LNCaP clone FGC (cell line): ENCODE results near the gene ADAMTSL3.

ENCODE experiments used
- DNase-seq: peaks from one replicate; pipeline ENCODE4 v3.0.0-alpha.2; 2011; ENCODE audit warnings: low read depth
- H3K4me3 ChIP-seq: 2 replicates; pipeline ENCODE4 v1.5.1; 2011; ENCODE audit warnings: mild to moderate bottlenecking, low read depth, low read length, control low read depth
- CTCF ChIP-seq: IDR thresholded peaks from 2 replicates; pipeline ENCODE4 v1.5.1; 2012; ENCODE audit warnings: mild to moderate bottlenecking; ENCODE audit not compliant: control insufficient read depth, insufficient read depth; ENCODE audit errors: extremely low read depth

The ADAMTSL3 gene

GRCh38 chr15:83655237-83655616 is 1.3 kb downstream of the ADAMTSL3 start:
- TF ChIP-seq CTCF = no peak
- H3K4me3 ChIP-seq = no peak overlapping the region
- no peak for DNase-seq

DNA sequence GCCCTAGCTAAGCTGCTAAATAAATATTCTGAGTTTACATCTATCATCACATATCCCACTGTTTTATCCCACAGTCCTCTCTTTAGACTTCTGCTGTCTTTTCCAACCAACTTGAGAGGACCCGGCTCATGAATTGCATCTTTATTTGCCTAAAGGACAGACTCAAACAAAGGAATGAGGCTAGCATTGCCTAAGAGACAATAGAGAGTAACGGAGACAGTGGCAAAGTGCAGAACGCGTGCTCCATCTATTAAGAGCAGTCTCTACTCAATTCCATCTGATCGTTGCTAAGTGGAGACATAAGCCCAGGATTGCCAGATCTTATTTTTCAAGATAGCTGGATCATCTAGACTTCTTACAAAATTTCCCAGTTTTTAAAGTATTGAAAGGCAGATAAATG is 2.3 kb downstream of the ADAMTSL3 start:
- TF ChIP-seq CTCF = no peak
- DNase-seq = no peak
- H3K4me3 ChIP-seq = no peak overlapping the region

GRCh38 chr15:83656943-83657528 is 3.1 kb downstream of the ADAMTSL3 start:
- H3K4me3 ChIP-seq = no peak overlapping the region
- TF ChIP-seq CTCF = no peak
- peak; percentile 30 for DNase-seq

- no peak overlapping the region for H3K4me3 ChIP-seq
- DNase-seq = no peak
- TF ChIP-seq CTCF = peak; percentile 26; the same call in 1 of the 2 replicates
These were observed 3.6 kb downstream of the ADAMTSL3 start for GRCh38 chr15:83657549-83657948.

DNA sequence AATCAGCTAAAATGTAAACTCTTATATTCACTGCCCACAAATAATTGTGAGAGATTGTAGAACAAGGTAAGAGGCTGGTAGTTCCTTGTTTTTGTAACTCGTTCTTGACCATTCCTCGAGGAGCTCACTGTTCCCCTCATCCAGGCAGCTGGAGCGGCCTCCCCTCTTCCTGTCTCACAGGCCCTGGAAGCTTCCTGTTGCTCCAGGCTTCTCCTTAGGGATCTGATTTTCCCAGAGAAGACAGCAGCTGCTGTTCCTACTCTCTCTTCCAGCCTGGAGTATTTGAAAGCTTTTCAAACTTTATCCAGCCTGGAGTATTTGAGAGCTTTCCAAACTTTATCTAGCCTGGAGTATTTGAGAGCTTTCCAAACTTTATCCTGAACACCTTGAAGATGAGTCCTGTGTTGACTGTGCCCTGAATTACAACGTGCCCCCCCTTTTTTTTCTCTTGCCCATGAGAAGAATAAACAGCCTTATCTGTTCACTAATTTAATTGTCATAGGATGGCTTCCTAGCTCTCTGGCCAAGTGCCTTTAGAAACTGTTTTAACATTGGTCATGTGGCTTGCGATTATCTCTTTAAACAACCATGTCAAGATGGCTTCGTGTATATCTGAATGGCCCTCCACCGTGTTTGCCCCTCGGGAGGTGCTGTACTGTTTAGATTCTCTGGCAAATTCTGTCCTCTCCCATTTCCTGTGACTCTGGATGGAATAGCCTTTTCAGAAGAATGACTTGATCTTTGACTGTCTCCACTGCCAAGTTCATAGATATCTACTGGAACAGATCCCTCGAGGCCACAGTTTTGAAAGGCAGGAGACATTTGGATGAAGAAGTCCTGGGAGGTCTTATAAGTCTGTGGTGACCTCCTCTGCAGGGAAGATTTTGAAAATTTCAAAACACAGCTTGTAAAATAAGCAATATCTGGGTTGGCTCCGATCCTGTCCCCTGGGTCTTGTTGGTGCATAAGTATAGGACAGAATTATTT is 4.8 kb downstream of the ADAMTSL3 start:
- DNase-seq = peak; percentile 62
- H3K4me3 ChIP-seq = no peak overlapping the region
- TF ChIP-seq CTCF = no peak

DNA sequence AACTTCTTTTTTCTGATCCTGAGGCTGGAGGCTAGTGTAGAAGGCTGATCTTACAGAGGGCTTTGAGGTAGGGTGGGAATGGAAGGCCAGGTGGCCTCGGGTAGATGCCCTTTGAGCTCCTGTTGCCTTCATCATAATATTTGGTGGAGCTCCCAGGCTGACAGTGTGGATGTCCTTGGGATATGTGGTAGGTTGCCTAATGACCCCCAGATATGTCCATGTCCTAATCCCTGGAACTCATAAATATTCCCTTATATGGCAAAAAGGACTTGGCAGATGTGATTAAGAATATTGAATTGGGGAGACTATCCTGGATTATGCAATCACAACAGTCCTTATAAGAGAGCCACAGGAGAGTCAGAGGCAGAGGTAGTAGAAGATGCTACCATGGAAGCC is 5.5 kb downstream of the ADAMTSL3 start:
- no peak for TF ChIP-seq CTCF
- H3K4me3 ChIP-seq = no peak overlapping the region
- DNase-seq = no peak
